Endothelial cell (in vitro differentiated cells): ENCODE measurements around the gene ZFYVE26. TPM values are rescaled to one million over a fixed set of nuclear protein-coding genes. Genes with fewer than 3 reads are reported as not detected.
A peak's percentile ranks its signal among the peaks of the same experiment; 100 is the strongest.

Source experiments
- DNase-seq: peaks from one replicate; pipeline ENCODE4 v3.0.0; 2021; ENCODE audit warnings: low spot score
- H3K27ac Mint-ChIP-seq: one replicate; pipeline ENCODE4 v1.8.0; 2021; ENCODE audit warnings: mixed read lengths, inconsistent platforms; ENCODE audit not compliant: unreplicated experiment
- H3K27me3 Mint-ChIP-seq: one replicate; pipeline ENCODE4 v1.8.0; 2021; ENCODE audit warnings: mild to moderate bottlenecking, moderate library complexity, mixed read lengths, inconsistent platforms; ENCODE audit not compliant: unreplicated experiment
- H3K36me3 Mint-ChIP-seq: one replicate; pipeline ENCODE4 v1.8.0; 2021; ENCODE audit warnings: mild to moderate bottlenecking, low read depth, mixed read lengths, inconsistent platforms; ENCODE audit not compliant: unreplicated experiment
- H3K4me1 Mint-ChIP-seq: one replicate; pipeline ENCODE4 v1.8.0; 2021; ENCODE audit warnings: mild to moderate bottlenecking, mixed read lengths, inconsistent platforms; ENCODE audit not compliant: unreplicated experiment
- H3K4me3 Mint-ChIP-seq: one replicate; pipeline ENCODE4 v1.8.0; 2021; ENCODE audit warnings: mild to moderate bottlenecking, mixed read lengths, inconsistent platforms; ENCODE audit not compliant: unreplicated experiment
- H3K9me3 Mint-ChIP-seq: one replicate; pipeline ENCODE4 v1.8.0; 2021; ENCODE audit warnings: mixed read lengths, inconsistent platforms; ENCODE audit not compliant: unreplicated experiment
- CTCF ChIP-seq: fragments of 200-600 bp; sonication (generic); IDR thresholded peaks from one replicate; pipeline ENCODE4 v1.5.0; 2021; ENCODE audit warnings: antibody characterized with exemption; ENCODE audit not compliant: unreplicated experiment
- long read RNA-seq: library from polyadenylated mRNA; unstranded; transcript quantifications from one replicate; pipeline ENCODE4 v2.0.0, GENCODE V29; 2020; ENCODE audit not compliant: unreplicated experiment
- total RNA-seq: library from RNA; stranded (reverse); fragmentation: NEBNext Ultra II Directional; extraction: Animal tissue kit (Norgen Biotek cat#: 25700); gene quantifications from one replicate; pipeline ENCODE4 v1.2.1, GENCODE V29; 2021; ENCODE audit not compliant: unreplicated experiment

Gene ZFYVE26
- 28.9 TPM for total RNA-seq
- long read RNA-seq, partial matches to known transcripts: 1 of 1 reads
- long read RNA-seq, other reads (novel, unspliced or antisense): 0 of 1 reads

GRCh38 chr14:67816326-67817002 is at the start of gene ZFYVE26:
Gene ZFYVE26, minus strand, starts transcription at chr14:67816590. Its CDS starts 627 bp downstream, at chr14:67815963.
- Mint-ChIP-seq H3K36me3 (peaks cover 14% of the 10 kb centered on the region), H3K27ac (peak within 1 kb of the TSS; percentile 98), H3K9me3 (no peaks in the 10 kb centered on the region), H3K27me3 (peaks cover 8% of the 10 kb centered on the region), H3K4me1 (peaks cover 26% of the 10 kb centered on the region), H3K4me3 (peak within 1 kb of the TSS; percentile 96)
- no peak for TF ChIP-seq CTCF
- peak; percentile 83 for DNase-seq

GRCh38 chr14:67863223-67863622 is 46.8 kb upstream of the ZFYVE26 start:
- no peak overlapping the region for H3K4me3 Mint-ChIP-seq
- H3K9me3 Mint-ChIP-seq: peaks cover 5% of the 10 kb centered on the region
- H3K27me3 Mint-ChIP-seq: no peaks in the 10 kb centered on the region
- DNase-seq: no peak
- no peak for TF ChIP-seq CTCF
- H3K4me1 Mint-ChIP-seq: peaks cover 10% of the 10 kb centered on the region
- no peak overlapping the region for H3K27ac Mint-ChIP-seq
- H3K36me3 Mint-ChIP-seq: peaks cover 18% of the 10 kb centered on the region

- Mint-ChIP-seq H3K4me1 (peaks cover 10% of the 10 kb centered on the region), H3K4me3 (no peak overlapping the region), H3K9me3 (no peaks in the 10 kb centered on the region), H3K36me3 (no peaks in the 10 kb centered on the region), H3K27ac (no peak overlapping the region), H3K27me3 (no peaks in the 10 kb centered on the region)
- no peak for TF ChIP-seq CTCF
- no peak for DNase-seq
Observed at GRCh38 chr14:67859169-67859749, 42.9 kb upstream of the ZFYVE26 start.

- H3K27ac Mint-ChIP-seq: peak overlapping the region; percentile 54
- H3K9me3 Mint-ChIP-seq: no peaks in the 10 kb centered on the region
- no peaks in the 10 kb centered on the region for H3K27me3 Mint-ChIP-seq
- DNase-seq: no peak
- TF ChIP-seq CTCF: no peak
- no peak overlapping the region for H3K4me3 Mint-ChIP-seq
- no peaks in the 10 kb centered on the region for H3K36me3 Mint-ChIP-seq
- H3K4me1 Mint-ChIP-seq: peaks cover 4% of the 10 kb centered on the region
Observed at GRCh38 chr14:67857778-67858350, 41.5 kb upstream of the ZFYVE26 start.

- no peak for TF ChIP-seq CTCF
- Mint-ChIP-seq H3K27ac (no peak overlapping the region), H3K4me3 (no peak overlapping the region), H3K9me3 (no peaks in the 10 kb centered on the region), H3K4me1 (peaks cover 4% of the 10 kb centered on the region), H3K36me3 (no peaks in the 10 kb centered on the region), H3K27me3 (no peaks in the 10 kb centered on the region)
- no peak for DNase-seq
Observed at GRCh38 chr14:67856827-67857226, 40.4 kb upstream of the ZFYVE26 start.
